GM21737 (cell line): ENCODE data around the gene SMU1.

Experiments
- ATAC-seq: cut with Tn5 transposase; IDR thresholded peaks from one replicate; pipeline ENCODE4 v1.9.1; 2021; ENCODE audit warnings: mild to moderate bottlenecking, moderate library complexity; ENCODE audit not compliant: unreplicated experiment

Gene SMU1

DNA sequence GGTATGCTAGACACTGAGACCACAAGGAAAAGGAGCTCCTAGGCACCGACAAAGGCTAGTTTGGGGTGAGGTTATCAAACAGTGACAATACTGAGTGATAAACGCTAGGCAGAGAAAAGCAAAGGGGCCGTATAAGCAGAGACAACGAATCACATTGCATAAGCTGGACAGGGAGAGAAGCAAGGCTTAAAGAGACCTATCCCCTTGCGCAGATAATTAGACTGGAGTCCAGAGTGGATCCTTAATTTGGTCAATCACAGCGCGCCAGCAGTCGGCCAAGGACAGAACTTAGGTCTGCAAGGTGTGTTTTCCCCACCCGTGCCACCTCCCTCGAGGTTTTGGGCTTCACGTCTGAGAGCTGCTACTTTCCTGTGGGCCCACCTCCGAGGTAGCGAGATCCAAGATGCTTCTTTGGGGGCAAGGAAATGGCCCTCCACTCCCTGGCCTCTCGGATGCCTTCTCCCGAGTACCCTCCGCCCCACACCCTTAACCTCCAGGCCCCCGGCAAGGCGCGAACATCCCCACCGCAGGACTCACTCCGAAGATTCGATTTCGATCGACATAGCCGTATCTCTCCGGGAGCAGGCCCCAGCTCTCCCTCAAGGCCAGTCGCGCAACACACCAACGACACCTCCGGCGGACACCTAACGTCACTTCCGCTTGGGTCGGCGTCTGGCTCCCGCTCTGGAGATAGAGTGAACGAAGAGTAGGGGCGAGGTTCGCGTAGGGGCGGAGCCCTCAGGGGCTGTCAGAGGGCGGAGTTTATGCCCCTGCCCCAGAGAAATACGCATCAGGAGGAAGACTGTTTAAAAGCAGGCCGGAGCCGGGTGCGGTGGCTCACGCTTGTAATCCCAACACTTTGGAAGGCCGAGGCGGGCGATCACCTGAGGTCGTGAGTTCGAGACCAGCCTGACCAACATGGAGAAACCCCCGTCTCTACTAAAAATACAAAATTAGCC, at the start of gene SMU1:
Gene SMU1, minus strand, starts transcription at position 629 of the 959 bp plus-strand sequence. Its CDS starts 66 bp downstream, at position 563.
- ATAC-seq: peak; percentile 99

- no peak for ATAC-seq
Observed at GRCh38 chr9:33125461-33125860, 49.0 kb upstream of the SMU1 start.

- peak; percentile 63 for ATAC-seq
Observed at GRCh38 chr9:33124751-33125381, 48.4 kb upstream of the SMU1 start.

- no peak for ATAC-seq
Observed at GRCh38 chr9:33124046-33124445, 47.6 kb upstream of the SMU1 start.

GRCh38 chr9:33123407-33124031, 47.0 kb upstream of the SMU1 start:
- no peak for ATAC-seq

DNA sequence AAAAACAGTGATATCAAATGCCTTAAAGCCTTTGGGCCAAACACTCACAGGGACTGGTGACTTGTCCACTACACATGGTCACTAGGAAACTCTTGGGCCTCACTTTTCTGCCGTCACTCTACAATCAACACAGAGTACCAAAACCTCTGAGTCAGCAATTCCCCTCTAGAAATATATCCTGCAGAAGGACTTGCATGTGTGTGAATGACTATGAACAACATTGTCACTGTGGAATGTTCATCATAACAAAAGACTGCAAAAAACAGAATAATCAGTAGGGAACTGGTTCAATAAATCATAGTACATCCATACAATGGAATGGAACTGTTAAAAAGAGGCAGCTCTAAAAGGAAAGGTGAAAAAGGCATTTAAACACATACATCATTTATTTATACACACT, 44.1 kb upstream of the SMU1 start:
- ATAC-seq: no peak

- ATAC-seq: no peak
Observed at GRCh38 chr9:33117796-33118195, 41.3 kb upstream of the SMU1 start.

- ATAC-seq: no peak
Observed at GRCh38 chr9:33117306-33117705, 40.8 kb upstream of the SMU1 start.

GRCh38 chr9:33116860-33117259, 40.4 kb upstream of the SMU1 start:
- no peak for ATAC-seq

DNA sequence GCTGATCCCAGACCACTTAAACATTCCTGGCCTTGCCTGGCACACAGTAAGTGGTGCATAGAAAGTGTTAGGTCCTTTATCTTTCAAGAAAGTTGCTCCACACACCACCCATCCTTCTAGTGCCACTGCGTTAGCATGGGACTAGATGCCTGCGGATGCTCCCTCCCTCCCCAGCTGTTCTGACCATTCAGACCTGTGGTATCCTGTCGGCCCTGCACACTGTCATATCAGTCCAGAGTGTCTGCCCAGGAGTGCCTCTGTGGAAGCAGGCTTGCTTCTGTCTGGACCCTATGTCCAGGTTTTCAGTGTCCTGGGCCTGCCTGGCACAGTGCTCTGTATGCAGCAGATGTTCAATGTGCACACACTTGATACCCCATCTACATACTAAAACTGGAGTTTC, 38.3 kb upstream of the SMU1 start:
- no peak for ATAC-seq

DNA sequence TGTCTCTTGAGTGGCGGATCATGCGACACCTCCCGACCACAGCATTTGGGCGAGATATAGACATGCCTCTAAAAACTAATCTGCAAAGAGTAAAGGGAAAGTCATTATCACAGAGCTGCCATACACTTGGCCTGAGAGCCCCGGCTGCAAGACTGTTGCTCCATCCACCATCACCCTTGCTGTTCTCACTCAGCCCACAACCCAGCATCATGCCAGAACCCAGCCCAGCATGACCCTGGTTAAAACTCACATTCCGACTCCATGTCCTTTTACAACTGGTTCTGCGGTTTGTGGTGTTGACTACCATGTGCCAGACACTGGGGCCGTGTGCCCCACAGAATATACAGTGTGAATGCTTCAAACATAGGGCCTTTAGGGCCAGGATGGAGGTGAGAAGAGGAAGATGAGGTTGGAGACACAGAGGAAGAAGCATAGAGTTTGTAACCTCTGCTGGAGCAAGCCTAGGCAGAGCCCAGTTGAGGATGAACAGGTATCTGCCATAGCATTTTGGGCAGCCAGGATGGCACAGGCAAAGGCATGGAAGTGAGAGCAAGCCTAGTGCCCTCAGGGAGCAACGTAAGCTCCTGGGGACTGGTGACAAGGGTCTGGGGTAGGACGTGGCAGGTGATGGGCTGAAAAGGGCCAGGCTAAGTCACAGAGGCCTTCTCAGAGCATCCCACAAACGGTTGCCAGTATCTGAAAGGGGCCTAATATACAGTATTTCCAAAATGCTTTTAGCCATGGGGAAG, 37.5 kb upstream of the SMU1 start:
- no peak for ATAC-seq

DNA sequence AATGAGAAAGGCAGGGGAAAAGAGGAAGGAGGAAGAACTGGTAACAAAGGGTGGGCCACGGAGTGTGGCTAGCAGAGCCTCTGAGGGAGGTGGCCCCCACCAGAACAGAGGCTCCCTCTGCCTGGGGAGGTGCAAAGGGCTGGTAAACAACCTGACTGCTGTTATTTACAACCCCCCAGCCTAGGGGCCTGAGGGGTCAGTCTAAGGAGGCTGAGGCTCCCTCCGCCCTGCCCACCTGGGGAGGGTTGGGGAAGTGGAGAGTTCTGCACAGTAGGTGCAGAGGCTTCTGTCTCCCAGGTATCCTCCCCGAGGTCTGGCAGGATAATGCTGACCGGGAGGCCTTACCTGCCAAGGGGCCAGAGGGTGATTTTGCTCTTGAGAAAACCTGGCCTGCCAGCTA, 35.6 kb upstream of the SMU1 start:
- no peak for ATAC-seq

DNA sequence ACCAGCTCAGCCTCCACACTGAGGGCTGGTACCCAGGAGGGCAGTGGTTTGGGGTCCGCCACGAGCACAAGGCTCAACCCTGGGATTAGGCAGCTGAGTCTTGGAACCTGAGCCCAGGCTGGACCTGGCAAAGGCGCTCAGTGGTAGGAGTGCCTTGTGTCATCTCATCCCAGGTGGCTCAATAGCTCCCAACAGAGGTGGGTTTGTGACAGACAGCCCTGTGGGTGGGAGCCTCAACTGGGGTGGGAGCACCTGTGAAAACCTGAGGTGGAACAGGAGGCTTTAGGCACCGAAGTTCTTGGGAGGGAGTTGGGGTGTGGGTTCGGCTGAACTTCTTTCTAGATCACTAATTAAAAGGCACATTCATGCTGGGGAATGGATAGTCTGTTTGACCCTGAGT, 35.2 kb upstream of the SMU1 start:
- no peak for ATAC-seq

DNA sequence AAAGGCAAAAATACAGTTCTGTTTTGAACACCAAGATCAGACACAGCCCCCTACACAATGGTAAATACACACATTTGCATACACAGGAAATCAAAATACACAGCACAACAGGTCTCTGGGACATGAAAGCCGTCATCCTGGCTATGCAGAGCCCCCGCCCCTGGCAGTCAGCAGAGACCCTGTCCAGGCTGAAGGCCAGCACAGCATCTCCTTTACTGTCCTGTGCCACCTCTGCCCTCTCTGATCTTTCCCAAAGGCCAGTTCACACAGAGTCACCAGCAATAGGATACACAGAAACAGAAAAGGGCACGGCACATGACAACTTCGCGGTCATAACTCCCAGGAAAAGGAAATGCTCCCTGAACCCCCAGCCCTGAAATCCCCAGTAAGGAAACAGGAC, 34.2 kb upstream of the SMU1 start:
- no peak for ATAC-seq

DNA sequence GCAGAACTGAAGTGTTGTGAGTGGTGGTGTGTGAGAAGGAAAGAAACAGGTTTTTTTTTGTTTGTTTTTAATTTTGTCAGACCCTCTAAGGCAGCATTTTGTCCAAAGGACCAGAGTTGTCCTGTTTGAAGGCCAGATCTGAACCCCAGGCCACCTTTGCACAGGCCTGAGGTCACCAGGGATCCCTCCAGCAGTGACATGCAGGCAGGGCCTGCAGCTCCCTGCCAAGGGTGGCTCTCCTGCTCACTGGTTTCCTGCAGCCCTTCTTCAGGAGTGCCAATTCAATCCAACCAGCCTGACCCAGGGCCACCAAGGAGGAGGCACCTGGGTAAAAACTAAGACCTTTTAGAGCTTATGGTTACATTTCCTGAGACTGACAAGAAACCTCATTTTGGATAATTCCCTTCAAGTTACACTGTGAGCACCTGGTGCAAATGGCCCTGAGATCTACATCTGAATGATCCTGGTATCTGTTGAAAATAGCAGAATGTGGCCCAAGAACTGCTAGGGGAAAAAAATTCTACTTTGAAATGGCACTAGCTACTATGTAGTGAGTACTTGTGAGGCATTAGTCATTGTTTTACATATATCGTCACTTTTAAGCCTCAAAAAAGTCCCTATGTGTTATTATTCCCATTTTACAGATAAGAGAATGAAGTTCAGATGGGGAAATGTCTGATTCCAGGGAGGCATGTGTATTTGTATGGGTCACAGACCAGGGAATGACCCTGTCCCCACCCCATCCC, 33.5 kb upstream of the SMU1 start:
- no peak for ATAC-seq

- ATAC-seq: no peak
Observed at GRCh38 chr9:33109097-33109496, 32.6 kb upstream of the SMU1 start.

DNA sequence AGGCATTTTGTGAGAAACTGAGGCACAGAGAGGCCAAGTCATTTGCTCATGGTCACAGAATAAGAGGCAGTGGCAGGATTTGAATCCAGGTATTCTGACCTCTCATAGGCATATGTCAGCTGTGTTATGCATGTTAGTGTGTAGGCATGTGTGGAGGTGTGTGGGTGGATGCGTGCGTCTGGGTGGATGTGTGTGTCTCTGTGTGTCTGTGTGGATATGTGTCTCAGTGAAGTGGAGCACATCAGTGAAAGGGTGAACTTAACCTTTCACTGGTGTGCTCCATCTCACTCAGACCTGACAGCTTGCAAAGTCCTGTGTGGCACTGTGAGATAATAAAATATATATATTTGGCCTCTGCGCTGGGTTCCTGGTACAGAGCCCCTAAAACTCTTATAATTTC, 32.0 kb upstream of the SMU1 start:
- ATAC-seq: no peak

DNA sequence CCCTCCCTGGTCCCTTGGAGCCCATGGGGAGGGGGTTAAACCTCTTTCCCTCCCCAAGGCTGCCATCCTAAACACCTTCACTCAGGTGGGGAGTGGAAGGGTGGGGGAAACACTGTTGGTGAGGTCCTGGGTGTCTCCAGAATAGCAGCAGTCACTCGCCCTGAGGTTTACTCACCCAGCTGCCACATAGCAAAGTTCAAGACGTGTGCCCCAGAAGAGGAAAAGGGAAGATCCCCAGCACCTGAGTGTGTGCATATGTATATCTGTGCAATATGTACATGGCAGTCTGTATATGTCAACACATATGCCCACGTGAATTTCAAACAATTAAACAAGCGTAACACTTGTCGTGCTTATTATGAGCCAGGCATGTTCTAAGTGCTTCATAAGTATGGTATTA, 31.3 kb upstream of the SMU1 start:
- no peak for ATAC-seq

GRCh38 chr9:33106827-33107621, 30.6 kb upstream of the SMU1 start:
- ATAC-seq: no peak

DNA sequence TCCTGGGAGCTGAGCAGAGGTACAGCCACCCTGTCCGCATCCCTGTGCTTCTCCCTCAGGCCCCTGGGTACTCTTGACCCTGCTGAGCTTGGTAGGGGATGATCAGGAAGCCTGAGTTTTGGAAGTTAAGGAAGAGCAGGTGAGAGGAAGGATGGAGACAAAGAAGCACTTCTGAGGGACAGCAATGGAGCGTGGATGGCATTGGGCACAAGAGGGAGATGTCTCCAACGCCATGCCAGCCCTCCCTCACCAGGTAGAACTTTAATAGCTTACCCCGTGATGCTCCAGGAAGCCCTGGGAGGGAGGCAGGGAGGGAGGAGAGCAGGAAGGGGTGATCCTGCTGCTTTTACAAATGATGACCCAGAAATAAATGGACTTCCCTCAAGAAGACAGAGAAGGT, 29.9 kb upstream of the SMU1 start:
- ATAC-seq: no peak
